GM21526 (cell line): Measurements from ENCODE around the gene NSG2.

Experiments
- ATAC-seq: cut with Tn5 transposase; IDR thresholded peaks from one replicate; pipeline ENCODE4 v1.9.1; 2021; ENCODE audit warnings: moderate library complexity; ENCODE audit not compliant: unreplicated experiment, low FRiP score

Gene NSG2

GRCh38 chr5:174058433-174059122 lies 13.1 kb downstream of the NSG2 start:
- no peak for ATAC-seq

- ATAC-seq: no peak
These were observed 13.7 kb downstream of the NSG2 start for GRCh38 chr5:174059247-174059646.

DNA sequence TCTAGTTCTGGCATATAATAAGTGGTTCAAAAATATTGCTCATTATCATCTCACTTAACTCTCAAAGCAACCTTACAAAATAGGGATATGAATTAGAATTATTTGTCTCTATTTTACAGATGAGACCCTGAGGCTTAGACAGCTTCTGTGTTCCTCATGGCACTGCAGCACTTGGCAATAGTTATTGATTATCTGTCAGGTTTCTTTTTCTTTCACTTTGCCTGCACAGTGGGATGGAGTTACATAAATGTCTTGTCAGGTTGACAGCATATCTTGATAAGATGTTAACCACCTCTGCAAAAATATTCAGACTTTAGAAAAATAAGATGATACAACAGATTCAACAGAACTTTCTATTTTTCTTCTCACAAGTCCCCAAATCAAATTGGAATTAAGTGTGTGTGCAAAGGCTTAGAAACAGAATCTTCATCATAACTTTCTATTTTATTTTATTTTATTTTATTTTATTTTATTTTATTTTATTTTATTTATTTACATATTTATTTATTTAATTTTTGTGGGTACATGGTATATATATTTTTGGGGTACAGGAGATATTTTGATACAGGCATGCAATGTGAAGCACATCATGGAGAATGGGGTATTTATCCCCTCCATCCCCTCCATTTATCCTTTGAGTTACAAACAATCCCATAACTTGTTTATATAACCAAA lies 17.7 kb downstream of the NSG2 start:
- no peak for ATAC-seq

DNA sequence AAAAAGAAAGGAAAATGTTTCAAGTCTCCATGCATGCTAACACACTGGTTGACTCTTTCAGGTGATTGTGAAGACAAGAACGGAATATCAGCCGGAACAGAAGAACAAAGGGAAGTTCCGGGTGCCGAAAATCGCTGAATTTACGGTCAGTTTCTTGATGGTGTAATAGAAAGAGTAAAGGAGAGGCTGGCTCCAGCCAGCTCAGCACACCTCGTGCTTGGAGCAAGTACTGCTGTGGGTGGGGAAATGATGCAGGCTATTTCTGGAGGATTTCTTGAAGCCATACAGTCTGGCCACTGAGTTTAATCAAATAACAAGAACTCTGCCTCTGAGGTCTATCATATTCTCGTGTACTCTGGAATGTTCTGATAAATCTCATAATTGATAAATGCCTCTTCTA lies 18.7 kb downstream of the NSG2 start:
- no peak for ATAC-seq

GRCh38 chr5:174065528-174066197 lies 20.2 kb downstream of the NSG2 start:
- no peak for ATAC-seq

DNA sequence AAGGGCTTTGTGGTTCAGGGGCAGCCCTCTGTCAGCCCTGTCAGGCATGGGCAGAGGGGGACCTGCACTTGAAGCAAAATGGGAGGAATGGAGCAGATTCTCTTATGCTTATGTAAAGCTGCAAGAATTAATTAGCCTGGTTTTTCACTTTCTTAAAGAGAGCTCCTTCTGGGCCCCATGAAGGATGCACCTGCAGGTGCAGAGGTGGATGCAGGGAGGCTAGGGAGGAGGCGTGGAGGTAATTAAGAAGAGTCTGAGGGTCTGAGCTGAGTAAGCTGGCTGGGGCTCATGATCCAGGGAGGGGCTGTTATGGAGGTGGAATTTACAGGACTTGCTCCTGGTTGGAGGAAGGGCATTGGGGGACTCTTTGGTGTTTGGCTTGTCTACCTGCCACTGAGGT lies 22.0 kb downstream of the NSG2 start:
- ATAC-seq: no peak

GRCh38 chr5:174071484-174071883 lies 26.0 kb downstream of the NSG2 start:
- ATAC-seq: no peak

DNA sequence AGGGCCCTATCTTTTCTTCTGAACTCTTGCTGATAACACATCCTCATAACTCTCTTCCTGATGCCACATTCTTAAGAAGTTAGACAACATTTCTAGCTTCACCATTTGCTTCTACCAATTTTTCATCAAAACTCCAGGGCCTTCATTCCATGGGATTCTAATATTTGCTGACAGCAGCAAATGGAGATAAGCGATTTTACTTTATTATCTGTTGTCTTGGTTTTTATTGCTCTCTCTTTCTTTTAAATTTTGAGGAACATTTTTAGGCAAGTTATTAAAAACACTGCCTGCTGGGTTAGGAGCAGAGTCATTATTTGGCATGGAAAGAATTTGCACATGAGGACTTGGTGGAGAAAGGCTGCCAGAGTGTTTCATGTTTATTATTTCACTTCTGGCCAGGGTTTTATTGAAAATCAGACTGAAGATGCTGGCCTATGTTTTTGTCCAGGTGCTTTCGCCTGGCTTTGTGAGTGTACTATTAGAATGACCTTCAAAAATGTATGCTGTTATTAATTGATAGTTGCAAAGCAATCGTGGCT lies 27.7 kb downstream of the NSG2 start:
- no peak for ATAC-seq

GRCh38 chr5:174074369-174074768 lies 28.9 kb downstream of the NSG2 start:
- no peak for ATAC-seq

DNA sequence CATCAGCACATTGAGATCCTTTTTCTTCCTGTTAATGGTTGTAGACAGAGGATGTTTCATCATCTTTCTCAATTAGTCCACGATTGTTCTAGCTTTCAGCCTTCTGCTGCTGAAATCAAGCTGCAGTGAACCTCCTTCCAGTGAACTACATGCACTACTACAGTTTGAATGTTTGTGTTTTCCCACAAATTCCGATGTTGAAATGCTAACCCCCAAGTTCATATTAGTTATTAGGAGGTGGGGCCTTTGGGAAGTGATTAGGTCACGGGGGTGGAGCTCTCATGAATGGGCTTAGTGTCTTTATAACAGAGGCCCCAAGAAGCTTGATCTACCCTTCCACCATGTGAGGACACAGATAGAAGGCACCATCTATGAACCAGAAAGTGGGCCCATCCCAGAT lies 32.9 kb downstream of the NSG2 start:
- ATAC-seq: no peak

DNA sequence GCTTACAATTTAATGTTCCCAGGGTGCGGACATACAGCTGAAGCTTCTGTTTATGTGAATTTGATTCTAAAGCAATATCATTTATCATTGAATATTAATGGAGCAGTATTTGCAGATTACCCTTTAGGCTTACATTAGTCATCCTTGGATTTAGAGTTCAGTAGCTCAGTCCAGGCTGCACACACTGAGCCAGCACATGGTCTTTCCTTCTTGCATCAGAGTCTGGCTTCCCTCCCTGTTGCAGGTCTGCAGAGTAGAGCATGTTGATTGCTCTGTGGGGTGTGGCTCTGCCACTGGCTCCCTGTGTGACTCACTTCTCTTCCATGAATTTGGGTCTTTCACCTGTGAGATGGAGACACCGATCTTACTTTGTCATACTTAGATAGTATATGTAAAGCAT lies 36.8 kb downstream of the NSG2 start:
- ATAC-seq: no peak

DNA sequence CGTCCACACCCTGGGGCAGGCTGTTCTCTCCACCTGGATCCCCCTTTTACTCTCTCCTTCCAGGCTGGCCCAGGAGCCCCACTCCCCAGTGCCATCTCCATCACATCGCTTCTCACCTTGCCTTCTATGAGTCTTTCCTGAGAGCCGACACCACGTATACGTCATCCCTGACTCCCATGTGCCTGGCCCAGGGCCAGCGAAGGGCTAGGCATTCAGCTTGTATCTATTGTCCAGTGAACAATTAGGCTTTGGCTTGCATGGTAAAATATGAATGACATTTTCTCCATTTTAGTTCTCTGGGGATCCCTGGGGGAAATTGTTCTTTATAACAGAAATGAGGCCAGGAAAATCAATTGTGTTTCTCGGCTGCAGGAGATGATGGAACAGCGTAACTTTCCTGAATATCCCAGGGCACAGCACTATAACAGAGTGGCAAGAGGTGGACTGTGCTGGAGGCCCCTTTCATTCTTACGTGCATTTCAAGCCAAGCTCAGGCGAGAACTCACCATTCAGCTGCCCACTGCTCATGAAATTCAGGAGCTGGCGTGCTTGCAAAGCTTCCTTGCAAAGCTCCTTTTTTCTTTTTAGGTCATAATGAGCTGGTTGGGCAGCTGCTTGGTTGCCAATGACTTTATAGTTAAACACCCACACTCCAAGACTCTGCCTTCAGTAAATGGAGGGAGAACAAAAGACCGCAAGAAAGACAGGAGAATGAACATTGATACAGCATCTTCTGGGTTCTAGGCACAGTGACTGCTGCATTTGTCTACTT lies 37.7 kb downstream of the NSG2 start:
- ATAC-seq: no peak

GRCh38 chr5:174084691-174085154 lies 39.2 kb downstream of the NSG2 start:
- no peak for ATAC-seq

DNA sequence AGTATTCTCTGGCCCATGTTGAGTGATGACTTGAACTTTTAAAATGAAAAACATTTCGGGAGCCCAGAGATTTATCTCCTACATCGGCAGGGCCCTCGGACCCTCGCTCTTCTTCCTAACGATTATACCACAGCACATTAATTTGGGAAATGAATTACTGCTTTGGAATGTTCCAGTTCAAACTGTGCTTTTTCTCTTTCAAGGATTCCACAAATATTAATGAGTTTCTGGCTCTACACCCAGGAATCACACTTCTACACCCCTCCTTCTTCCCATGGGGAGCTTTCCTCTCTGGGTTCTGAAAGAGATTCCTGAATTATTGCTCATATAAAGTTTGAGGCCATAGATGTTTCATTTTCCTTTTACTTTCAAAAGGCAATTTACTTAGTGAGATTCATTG lies 41.2 kb downstream of the NSG2 start:
- ATAC-seq: no peak

DNA sequence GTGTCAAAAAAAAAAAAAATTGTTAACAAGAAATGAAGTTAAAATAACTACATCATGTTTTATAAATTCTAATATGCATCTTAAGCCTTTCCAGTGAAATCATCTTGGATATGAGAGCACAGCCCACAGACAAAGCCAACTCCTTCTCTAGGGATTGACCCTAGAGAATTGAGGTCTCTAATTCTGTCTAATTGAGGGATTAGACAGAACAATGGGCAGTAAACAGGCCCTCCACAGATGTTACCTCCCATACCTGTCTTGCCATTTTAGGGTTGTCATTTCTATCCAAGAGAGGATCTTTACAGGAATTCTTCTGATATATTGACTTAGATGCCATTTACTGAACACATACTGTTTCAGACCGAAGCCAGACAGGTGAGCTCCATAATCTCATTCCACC lies 42.3 kb downstream of the NSG2 start:
- ATAC-seq: no peak

- ATAC-seq: no peak
These were observed 44.6 kb downstream of the NSG2 start for GRCh38 chr5:174090129-174090528.

- no peak for ATAC-seq
These were observed 47.6 kb downstream of the NSG2 start for GRCh38 chr5:174093123-174093522.

DNA sequence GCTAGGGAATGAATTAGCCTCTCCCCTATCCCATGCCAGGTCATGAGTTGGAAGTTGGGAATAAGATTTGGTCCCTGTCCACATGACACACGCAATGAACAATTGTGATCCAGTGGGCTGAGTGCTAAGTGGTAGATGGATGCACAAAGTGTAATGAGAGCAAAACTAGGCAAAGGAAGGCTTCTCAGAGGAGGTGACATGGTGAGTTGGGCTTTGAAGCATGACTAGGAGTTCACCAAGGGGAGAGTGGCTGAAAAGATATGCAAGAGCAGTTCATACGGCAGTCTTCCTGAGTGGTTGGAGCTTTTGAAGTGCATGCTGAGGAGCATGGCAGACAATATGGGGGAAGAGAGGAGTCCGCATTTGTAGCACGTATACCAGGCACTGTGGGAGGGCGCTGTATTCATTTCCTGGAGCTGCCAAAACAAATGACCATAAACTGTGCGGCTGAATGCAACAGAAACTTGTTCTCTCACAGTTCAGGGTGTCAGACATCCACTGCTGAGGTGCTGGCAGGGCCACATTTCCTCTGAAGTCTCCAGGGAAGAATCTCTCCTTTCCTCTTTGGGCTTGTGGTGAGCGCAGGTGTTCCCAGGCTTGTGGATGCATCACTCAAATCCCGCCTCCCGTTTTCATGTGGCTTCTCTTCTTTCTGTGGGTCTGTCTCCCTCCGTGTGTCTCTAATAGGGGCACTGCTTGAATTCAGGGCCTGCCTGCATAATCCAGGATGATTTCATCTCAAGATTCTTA lies 49.5 kb downstream of the NSG2 start:
- ATAC-seq: no peak

GRCh38 chr5:174096619-174097018 lies 51.1 kb downstream of the NSG2 start:
- ATAC-seq: no peak
